ENCODE data around the gene MACC1. TPM values are rescaled to one million over a fixed set of nuclear protein-coding genes. Genes with fewer than 3 reads are reported as not detected.
"Not testable (repeated sequence)": the region's sequence is repeated elsewhere in the genome, so short reads cannot be mapped to it uniquely, and the experiment has no call there.

MACC1 gene
- polyA plus RNA-seq, 5 donors = 5.4 to 15.8 (median 9.8) TPM

GRCh38 chr7:20211376-20211775 is 5.8 kb downstream of the MACC1 start:
- DNase-seq = no peak

- DNase-seq = no peak
Measured at GRCh38 chr7:20208651-20209307, 8.4 kb downstream of the MACC1 start.

- not testable (repeated sequence) for DNase-seq
Measured at GRCh38 chr7:20207811-20208210, 9.4 kb downstream of the MACC1 start.

GRCh38 chr7:20206104-20206896 is 10.9 kb downstream of the MACC1 start:
- DNase-seq = no peak

- DNase-seq = no peak
Measured at GRCh38 chr7:20203316-20203715, 13.9 kb downstream of the MACC1 start.

- no peak for DNase-seq
Measured at GRCh38 chr7:20201380-20201779, 15.8 kb downstream of the MACC1 start.

GRCh38 chr7:20200971-20201370 is 16.2 kb downstream of the MACC1 start:
- DNase-seq = no peak

GRCh38 chr7:20200361-20200760 is 16.8 kb downstream of the MACC1 start:
- no peak for DNase-seq

GRCh38 chr7:20199015-20199737 is 18.0 kb downstream of the MACC1 start:
- no peak for DNase-seq

GRCh38 chr7:20198260-20198659 is 18.9 kb downstream of the MACC1 start:
- no peak for DNase-seq

- DNase-seq = no peak
Measured at GRCh38 chr7:20197837-20198236, 19.3 kb downstream of the MACC1 start.

- peak in 1 of 2 donors; percentile 59 for DNase-seq
Measured at GRCh38 chr7:20197125-20197748, 19.9 kb downstream of the MACC1 start.

GRCh38 chr7:20194343-20194995 is 22.7 kb downstream of the MACC1 start:
- no peak for DNase-seq

- DNase-seq = no peak
Measured at GRCh38 chr7:20193873-20194272, 23.3 kb downstream of the MACC1 start.

- no peak for DNase-seq
Measured at GRCh38 chr7:20193242-20193777, 23.9 kb downstream of the MACC1 start.

GRCh38 chr7:20191391-20191869 is 25.8 kb downstream of the MACC1 start:
- DNase-seq = no peak

GRCh38 chr7:20190560-20191390 is 26.4 kb downstream of the MACC1 start:
- DNase-seq = peak; percentile 40 to 42

GRCh38 chr7:20189852-20190251 is 27.3 kb downstream of the MACC1 start:
- no peak for DNase-seq

- no peak for DNase-seq
Measured at GRCh38 chr7:20188567-20188966, 28.6 kb downstream of the MACC1 start.

GRCh38 chr7:20187850-20188249 is 29.3 kb downstream of the MACC1 start:
- not testable (repeated sequence) for DNase-seq

All from right lung (tissue), 5 donors.